ENCODE data around the gene S100A8.

DNA sequence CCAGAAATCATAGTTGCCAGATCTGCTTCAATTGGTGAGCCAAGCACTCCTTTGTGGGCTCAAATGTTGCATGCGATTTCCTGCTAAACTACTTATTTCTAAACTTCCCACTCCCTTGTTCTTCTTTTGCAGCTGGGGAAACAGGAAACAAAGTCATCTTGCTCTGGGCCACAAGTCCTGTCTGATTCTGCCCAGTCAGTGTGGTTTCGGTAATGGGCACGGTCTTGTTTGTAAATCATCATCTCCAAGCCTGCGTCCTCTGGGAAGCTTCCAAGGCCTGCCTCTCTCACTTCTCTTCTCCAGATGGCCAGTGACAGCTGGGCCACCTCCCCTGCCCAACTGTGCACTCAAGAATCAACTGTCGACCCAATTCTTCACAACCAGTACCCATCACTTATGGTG, 4.4 kb downstream of the S100A8 start:
- no peak for TF ChIP-seq POLR2A (IDR thresholded peaks at IDR 0.05)
- TF ChIP-seq, protein P1, sequence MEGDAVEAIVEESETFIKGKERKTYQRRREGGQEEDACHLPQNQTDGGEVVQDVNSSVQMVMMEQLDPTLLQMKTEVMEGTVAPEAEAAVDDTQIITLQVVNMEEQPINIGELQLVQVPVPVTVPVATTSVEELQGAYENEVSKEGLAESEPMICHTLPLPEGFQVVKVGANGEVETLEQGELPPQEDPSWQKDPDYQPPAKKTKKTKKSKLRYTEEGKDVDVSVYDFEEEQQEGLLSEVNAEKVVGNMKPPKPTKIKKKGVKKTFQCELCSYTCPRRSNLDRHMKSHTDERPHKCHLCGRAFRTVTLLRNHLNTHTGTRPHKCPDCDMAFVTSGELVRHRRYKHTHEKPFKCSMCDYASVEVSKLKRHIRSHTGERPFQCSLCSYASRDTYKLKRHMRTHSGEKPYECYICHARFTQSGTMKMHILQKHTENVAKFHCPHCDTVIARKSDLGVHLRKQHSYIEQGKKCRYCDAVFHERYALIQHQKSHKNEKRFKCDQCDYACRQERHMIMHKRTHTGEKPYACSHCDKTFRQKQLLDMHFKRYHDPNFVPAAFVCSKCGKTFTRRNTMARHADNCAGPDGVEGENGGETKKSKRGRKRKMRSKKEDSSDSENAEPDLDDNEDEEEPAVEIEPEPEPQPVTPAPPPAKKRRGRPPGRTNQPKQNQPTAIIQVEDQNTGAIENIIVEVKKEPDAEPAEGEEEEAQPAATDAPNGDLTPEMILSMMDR (IDR thresholded peaks at IDR 0.05) = no peak
- TF ChIP-seq POLR2AphosphoS5 (IDR thresholded peaks at IDR 0.05) = no peak
